Esophagus (tissue), 2 donors: ENCODE results near the gene CTNNA2. TPM values are rescaled to one million over a fixed set of nuclear protein-coding genes. Genes with fewer than 3 reads are reported as not detected.
"Not testable (repeated sequence)": the region's sequence is repeated elsewhere in the genome, so short reads cannot be mapped to it uniquely, and the experiment has no call there.

ENCODE experiments used
- H3K27ac ChIP-seq, 2 donors: one replicate each; pipeline ENCODE4 v1.5.1; 2013; ENCODE audit warnings: low read depth in 2 of 2, mild to moderate bottlenecking in 2 of 2, inconsistent platforms in 1 of 2, low read length in 1 of 2, moderate library complexity in 1 of 2
- H3K27me3 ChIP-seq, 2 donors: one replicate each; pipeline ENCODE4 v1.6.1; 2013; ENCODE audit warnings: low read length in 2 of 2, control low read depth in 1 of 2, mild to moderate bottlenecking in 1 of 2; ENCODE audit not compliant: insufficient read depth in 2 of 2, control insufficient read depth in 1 of 2
- H3K36me3 ChIP-seq, 2 donors: one replicate each; pipeline ENCODE4 v1.6.1; 2013; ENCODE audit warnings: low read length in 1 of 2; ENCODE audit not compliant: control insufficient read depth in 2 of 2, insufficient read depth in 2 of 2
- H3K4me1 ChIP-seq, 2 donors: one replicate each; pipeline ENCODE4 v1.6.1; 2013; ENCODE audit warnings: low read length in 1 of 2; ENCODE audit not compliant: control insufficient read depth in 2 of 2, insufficient read depth in 2 of 2
- H3K4me3 ChIP-seq, 2 donors: one replicate each; pipeline ENCODE4 v1.5.1; 2013; ENCODE audit warnings: low read length in 2 of 2, mild to moderate bottlenecking in 2 of 2, low read depth in 1 of 2, moderate library complexity in 1 of 2
- H3K9me3 ChIP-seq, 2 donors: one replicate each; pipeline ENCODE4 v1.6.1; 2013; ENCODE audit warnings: mild to moderate bottlenecking in 2 of 2, low read depth in 1 of 2, low read length in 1 of 2, moderate library complexity in 1 of 2; ENCODE audit not compliant: control insufficient read depth in 2 of 2, insufficient read depth in 1 of 2
- WGBS, 2 donors: extraction: QIAGEN DNeasy Blood & Tissue Kit; methylation state at CpG; one replicate each; pipeline ENCODE4 v1.1.7; 2013; 5-methylcytosine and 5-hydroxymethylcytosine counted together
- polyA plus RNA-seq, 2 donors: library from polyadenylated mRNA; stranded (reverse); fragments of 200-250 nt; gene quantifications; one replicate each; pipeline ENCODE4 v1.2.3, GENCODE V29; 2013
- donor health status: healthy with polysubstance abuse.
- donor health status: Bipolar disorder and iron deficiency.

Gene CTNNA2
- polyA plus RNA-seq, 2 donors: 0.02 TPM; not detected in 1

DNA sequence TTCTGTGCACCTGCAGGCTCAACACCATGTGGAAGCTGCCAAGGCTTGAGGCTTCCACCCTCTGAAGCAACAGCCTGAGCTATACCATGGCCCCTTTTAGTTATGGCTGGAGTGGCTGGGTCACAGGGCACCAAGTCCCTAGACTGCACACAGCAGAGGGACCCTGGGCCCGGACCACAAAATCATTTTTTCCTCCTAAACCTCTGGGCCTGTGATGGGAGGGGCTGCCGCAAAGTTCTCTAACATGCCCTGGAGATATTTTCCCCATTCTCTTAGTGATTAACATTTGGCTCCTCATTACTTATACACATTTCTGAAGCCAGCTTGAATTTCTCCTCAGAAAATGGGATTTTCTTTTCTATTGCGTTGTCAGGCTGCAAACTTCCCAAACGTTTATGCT, 691.1 kb downstream of the CTNNA2 start:
- not testable (repeated sequence) for H3K27ac ChIP-seq, H3K9me3 ChIP-seq, H3K4me3 ChIP-seq, H3K36me3 ChIP-seq, H3K27me3 ChIP-seq, H3K4me1 ChIP-seq
- 83% methylated on average over 4 of the region's 4 CpGs for WGBS, 2 donors

DNA sequence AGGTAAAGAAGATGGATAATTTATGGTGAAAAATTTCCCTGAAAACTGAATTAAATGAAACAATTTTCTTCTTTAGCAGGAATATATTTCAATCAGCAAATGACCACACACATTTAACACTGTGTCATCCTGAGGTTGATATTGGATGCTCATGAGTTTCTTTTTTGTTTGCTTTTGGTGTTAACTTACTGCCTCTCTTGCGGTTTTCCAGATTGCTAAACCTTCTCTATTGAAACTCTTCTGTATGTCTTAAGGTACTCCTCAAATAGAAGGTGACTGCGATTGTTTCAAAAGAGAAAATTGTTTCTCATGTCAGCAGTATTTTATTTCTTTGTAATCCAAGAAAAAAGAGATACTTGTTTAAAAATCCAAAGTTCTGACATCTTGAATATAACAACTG, 692.6 kb downstream of the CTNNA2 start:
- H3K9me3 ChIP-seq: peaks cover 2 to 6% of the 10 kb centered on the region in 2 donors
- WGBS, 2 donors: 40 to 58% methylated on average over 2 of the region's 2 CpGs
- H3K27ac ChIP-seq: no peak overlapping the region
- no peaks in the 10 kb centered on the region for H3K27me3 ChIP-seq
- no peaks in the 10 kb centered on the region for H3K36me3 ChIP-seq
- no peak overlapping the region for H3K4me3 ChIP-seq
- no peaks in the 10 kb centered on the region for H3K4me1 ChIP-seq

DNA sequence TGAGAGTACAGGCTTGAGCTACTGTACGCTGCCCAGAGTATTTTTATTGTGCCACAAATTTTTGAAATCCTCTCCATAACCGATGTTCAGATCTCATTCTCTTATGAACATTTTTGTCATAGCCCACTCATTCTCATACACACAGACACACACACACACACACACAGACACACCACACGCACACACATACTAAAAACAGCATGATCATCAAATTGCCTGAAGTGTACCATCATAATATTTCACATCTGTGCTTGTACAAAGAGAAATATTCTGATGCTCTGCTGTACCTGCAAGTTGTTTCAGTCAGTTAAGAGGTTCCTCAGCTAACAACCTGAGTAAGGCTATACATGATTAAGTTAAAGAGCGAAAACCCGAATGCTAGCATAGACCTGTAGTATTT, 696.6 kb downstream of the CTNNA2 start:
- Histone ChIP-seq H3K4me3 (no peak overlapping the region), H3K9me3 (peaks cover 0 to 2% of the 10 kb centered on the region in 2 donors), H3K27me3 (no peaks in the 10 kb centered on the region), H3K27ac (no peak overlapping the region), H3K4me1 (no peaks in the 10 kb centered on the region), H3K36me3 (no peaks in the 10 kb centered on the region)
- 91 to 92% methylated on average over 5 of the region's 5 CpGs for WGBS, 2 donors

DNA sequence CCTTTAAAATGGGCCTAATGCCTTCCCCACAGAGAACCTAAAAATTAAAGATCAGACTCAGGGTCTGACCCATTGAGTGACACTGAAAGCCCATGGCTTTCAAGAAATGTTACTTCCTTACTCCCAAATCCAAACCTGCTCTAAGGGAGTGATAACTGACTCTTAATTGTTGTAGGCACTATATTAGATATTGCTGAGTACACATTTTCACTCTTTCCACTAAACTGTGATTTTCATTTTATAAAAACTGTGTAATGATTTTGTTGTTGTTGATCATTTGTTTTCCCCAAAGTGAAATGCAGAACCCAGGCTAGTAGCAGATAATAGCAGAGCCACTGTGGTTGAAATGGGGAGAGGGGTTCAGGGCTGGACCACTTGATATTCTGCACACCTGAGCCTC, 704.6 kb downstream of the CTNNA2 start:
- Histone ChIP-seq H3K4me1 (no peaks in the 10 kb centered on the region), H3K4me3 (no peak overlapping the region), H3K27me3 (no peaks in the 10 kb centered on the region), H3K27ac (no peak overlapping the region), H3K36me3 (no peaks in the 10 kb centered on the region), H3K9me3 (peaks cover 0 to 2% of the 10 kb centered on the region in 2 donors)

DNA sequence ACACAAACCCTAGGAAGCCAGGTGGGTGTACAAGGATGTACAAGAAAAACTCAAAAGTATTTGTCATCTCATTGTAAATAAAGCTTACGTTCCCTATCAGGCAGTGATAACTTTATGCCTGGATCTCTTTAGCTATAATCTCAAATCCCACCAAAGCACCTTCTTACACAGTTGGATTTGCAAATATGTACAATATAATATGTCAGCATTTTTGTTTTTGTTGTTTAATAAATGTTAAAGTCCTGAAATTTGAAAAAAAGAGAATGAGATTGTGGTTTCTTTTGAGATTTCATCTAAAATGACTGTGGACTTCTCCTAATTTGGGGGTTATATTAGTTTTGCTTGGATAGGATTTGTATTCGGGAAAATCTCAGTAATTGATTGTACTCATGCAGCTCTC, 709.8 kb downstream of the CTNNA2 start:
- 73 to 85% methylated on average over 2 of the region's 2 CpGs for WGBS, 2 donors
- peaks cover 0 to 1% of the 10 kb centered on the region in 2 donors for H3K9me3 ChIP-seq
- H3K4me3 ChIP-seq: no peak overlapping the region
- no peak overlapping the region for H3K27ac ChIP-seq
- H3K27me3 ChIP-seq: no peaks in the 10 kb centered on the region
- no peaks in the 10 kb centered on the region for H3K36me3 ChIP-seq
- H3K4me1 ChIP-seq: no peaks in the 10 kb centered on the region

DNA sequence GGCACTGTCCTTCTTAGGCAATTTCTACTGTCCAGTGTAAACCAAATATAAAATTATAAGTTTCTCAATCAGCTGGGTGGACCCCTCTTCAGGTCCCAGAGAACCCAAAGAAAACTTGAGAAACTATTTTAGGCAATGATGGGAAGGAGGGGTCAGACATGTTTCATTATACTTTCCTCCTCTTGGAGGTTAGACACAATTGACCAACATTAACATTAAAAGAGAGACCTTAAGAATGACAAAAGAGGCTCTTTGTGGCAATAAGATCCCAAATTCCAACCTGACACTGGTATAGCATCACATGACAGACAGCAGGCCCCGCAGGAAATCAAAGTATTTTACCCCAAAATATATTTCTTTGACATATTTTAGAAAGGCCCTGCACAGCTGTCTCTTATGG, 718.6 kb downstream of the CTNNA2 start:
- peaks cover 0 to 5% of the 10 kb centered on the region in 2 donors for H3K9me3 ChIP-seq
- H3K27ac ChIP-seq: no peak overlapping the region
- WGBS, 2 donors: 51 to 59% methylated on average over 1 of the region's 1 CpG
- no peak overlapping the region for H3K4me3 ChIP-seq
- no peaks in the 10 kb centered on the region for H3K27me3 ChIP-seq
- H3K4me1 ChIP-seq: no peaks in the 10 kb centered on the region
- H3K36me3 ChIP-seq: no peaks in the 10 kb centered on the region

DNA sequence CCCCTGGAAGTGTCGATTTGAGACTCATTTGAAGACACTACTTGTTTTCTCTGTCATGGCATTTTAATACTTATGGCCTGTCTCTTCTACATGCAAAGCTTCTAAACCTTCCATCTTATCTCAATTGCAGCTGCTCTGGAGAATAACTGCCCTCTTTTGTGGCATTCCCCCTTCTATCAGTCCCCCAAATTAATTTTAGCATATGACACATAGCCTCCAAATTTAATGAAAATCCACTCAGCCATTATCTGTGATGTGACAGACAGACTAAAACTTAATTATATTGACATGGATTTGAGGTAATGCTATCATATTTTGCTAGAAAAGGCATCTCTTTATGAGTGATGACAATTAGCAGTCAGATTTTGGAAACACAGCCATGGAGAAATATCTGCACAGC, 720.5 kb downstream of the CTNNA2 start:
- H3K9me3 ChIP-seq: peaks cover 0 to 5% of the 10 kb centered on the region in 2 donors
- no peak overlapping the region for H3K4me3 ChIP-seq
- H3K4me1 ChIP-seq: no peaks in the 10 kb centered on the region
- no peaks in the 10 kb centered on the region for H3K27me3 ChIP-seq
- no peak overlapping the region for H3K27ac ChIP-seq
- WGBS, 2 donors: 63 to 74% methylated on average over 1 of the region's 1 CpG
- no peaks in the 10 kb centered on the region for H3K36me3 ChIP-seq

DNA sequence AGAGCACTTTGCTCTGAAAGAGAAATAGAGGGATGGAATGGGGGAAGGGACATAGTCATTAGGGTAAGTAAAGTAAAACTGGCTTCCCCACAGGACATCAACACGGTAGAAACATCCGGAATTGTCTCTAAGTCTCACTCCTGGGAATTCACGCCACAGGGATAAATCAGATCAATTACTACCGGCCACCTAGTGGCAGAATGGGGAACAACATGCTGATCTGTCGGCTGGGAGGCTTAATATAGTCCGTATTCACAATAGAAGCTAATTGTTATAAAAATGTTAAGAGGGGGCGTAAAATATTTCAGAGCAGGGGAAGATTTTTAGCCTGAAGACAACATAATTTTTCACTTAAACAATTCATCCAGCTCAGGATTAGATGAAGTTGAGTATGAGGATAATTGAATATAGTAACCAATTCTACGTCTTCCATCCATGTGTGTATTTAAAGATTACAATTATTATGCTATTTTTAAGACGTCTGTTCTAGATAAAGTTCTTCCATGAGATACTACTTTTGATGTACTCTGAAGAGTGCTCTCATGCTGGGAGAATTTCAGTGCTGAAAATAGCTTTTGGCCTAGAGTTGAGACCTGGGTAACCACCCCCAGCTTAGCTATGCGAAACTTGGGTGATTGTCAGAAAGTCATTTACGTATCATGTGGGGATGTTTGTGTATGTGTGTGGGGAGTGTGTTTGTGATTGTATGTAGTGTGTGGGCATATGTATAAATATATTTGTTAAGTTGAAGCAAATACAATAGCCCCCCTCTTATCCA, 726.0 kb downstream of the CTNNA2 start:
- no peaks in the 10 kb centered on the region for H3K27me3 ChIP-seq
- H3K4me1 ChIP-seq: no peaks in the 10 kb centered on the region
- H3K27ac ChIP-seq: no peak overlapping the region
- H3K36me3 ChIP-seq: no peaks in the 10 kb centered on the region
- no peak overlapping the region for H3K4me3 ChIP-seq
- WGBS, 2 donors: 60 to 61% methylated on average over 11 of the region's 11 CpGs
- H3K9me3 ChIP-seq: peaks cover 0 to 3% of the 10 kb centered on the region in 2 donors

DNA sequence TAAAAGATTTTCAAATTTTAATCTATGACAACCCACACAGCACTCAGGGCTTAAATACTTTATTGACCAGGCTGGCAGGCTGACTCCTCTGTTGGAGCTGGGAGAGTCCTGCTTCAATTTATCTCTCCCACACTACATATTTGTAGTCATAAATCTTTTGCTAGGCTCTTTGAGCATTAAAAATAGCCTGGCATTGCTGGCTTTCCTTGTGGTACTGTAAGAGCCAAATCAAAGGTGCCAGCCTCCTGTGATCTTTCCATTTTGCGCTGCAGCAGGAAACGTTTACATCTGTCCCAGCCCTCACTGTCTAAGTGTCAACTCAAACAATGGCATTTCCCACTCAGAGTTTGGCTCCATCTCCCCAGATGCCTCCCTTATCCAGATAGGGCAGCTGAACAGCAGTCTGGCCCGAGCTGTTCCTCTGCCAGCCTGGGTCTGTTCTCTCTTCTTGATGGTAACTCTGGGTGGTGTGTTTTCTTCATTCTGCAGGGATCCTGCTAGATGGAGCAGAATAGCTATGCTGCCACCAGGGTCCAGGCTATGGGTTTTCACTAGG, 729.6 kb downstream of the CTNNA2 start:
- WGBS, 2 donors: 36 to 41% methylated on average over 3 of the region's 3 CpGs
- Histone ChIP-seq H3K27ac (no peak overlapping the region), H3K36me3 (no peaks in the 10 kb centered on the region), H3K4me3 (no peak overlapping the region), H3K27me3 (no peaks in the 10 kb centered on the region), H3K9me3 (no peaks in the 10 kb centered on the region), H3K4me1 (no peaks in the 10 kb centered on the region)
